Caki2 (cell line): ENCODE results near the gene FNDC7. TPM values are rescaled to one million over a fixed set of nuclear protein-coding genes. Genes with fewer than 3 reads are reported as not detected.
"Not testable (repeated sequence)": the region's sequence is repeated elsewhere in the genome, so short reads cannot be mapped to it uniquely, and the experiment has no call there.

Experiments
- DNase-seq: peaks from one replicate; pipeline ENCODE4 v3.0.0-alpha.2; 2015; ENCODE audit warnings: low read depth
- in situ Hi-C: cut with HindIII; loops from 2 replicates; pipeline ENCODE4 v1.10.0; 2016; ENCODE audit warnings: low sequenced_read_pairs, low pct_unique_long_range_greater_than_20kb, mixed read lengths
- total RNA-seq: library from RNA; depleted of rRNA; stranded (reverse); fragments of >200 nt; shearing (Covaris generic); gene quantifications from 2 replicates; pipeline ENCODE4 v1.2.3, GENCODE V29; 2014; ENCODE audit warnings: low replicate concordance; rRNA removed

FNDC7 gene, protein sequence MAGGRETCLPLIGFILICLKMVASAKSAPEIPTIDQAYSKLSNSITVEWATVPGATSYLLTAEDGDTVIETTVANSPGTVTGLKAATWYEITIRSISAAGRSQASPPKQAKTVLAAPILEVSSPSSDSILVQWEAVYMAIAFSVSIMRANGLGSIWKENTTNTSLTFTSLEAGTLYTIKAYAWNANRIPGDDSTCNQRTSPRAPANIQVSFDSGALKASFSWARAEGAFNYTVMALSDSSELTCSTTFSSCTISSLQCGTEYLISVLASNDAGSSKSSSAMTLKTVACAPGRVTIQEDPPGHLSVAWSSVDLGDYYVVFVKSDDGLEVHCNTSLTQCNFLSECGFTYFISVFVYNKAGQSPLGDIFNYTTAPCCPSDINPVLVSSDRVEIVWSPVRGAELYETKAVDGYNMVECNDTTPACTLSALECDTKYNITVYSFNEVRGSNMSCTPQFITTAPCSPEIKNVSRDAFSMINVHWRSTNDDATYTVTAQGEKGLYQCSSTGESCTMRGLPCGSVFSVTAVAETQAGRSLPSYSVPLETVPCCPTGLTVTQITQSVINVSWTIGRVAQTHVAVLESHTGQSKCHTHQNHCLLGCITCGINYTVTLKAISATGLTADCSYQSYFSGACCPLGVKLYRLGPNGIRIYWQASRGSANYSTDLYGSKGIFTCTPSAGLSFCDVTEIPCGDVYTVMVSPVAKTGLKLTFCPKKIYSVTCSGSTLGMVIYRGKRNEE
- not detected in 2 replicates for total RNA-seq

DNA sequence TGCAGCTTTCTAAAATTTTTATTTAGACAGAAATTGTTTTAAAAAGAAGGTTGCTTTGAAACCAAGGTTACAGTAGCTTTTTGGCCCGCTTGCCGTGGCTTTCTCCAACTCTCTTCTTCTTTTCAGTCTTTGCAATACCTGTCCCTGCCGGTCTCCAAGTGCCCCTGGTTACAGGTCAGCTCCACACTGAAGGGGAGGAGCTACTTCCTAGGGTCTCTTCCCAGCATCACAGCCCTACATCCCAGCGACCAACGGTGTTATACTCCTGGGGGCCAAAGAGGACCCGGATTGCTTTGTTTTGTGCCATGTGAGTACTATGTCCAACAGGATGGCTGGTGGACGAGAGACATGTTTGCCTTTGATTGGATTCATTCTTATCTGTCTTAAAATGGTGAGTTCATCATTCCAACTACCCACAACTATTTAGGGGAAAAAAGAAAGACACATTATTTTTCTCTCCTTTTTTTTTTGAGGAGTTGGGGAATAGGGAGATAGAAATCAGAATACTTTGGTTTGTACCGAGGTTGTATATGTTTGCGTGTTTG, at the start of gene FNDC7:
Gene FNDC7 (plus strand): TSS at position 303 of the 545 bp plus-strand sequence. CDS start 26 bp downstream, at position 329.
- in situ Hi-C loops: no loop called here
- DNase-seq: no peak

DNA sequence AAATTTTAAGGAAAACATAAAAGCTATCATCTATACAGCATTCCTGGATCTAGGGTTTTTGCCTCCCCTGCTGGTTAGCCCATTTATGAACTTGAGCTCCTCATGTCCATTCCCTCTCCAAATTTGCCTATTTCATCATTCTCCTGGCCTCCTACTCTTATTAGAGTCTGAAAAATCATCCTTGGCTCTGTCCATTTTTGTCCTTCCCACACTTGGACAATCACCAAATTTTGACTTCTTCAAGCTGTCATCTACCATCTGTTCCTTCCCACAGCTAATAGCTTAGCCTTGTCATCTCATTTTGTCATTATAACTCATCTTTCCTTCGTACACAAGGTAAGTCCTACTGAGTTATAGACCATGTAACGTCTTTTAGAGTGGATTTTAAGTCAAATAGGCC, 49.6 kb upstream of the FNDC7 start:
- no peak for DNase-seq
- in situ Hi-C loops: no loop called here

DNA sequence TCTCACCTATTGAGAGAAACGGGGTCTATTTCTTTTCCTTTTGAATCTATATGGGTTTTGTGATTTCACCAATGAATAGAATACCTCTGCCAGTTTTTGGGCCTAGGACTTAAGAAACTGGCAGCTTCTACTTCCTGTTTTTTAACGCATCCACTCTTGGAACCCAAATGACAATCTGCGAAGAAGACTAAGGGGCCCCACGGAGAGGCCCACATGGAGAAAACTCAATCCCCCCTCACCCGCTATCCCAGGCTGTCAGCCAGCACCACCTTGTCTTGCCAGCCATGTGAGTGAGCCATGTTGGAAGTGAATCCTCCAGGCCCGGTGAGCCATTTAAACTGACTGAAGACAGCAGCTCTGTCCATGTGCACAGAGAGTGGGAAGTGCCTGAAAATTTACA, 48.2 kb upstream of the FNDC7 start:
- DNase-seq: no peak
- in situ Hi-C loops: no loop called here

DNA sequence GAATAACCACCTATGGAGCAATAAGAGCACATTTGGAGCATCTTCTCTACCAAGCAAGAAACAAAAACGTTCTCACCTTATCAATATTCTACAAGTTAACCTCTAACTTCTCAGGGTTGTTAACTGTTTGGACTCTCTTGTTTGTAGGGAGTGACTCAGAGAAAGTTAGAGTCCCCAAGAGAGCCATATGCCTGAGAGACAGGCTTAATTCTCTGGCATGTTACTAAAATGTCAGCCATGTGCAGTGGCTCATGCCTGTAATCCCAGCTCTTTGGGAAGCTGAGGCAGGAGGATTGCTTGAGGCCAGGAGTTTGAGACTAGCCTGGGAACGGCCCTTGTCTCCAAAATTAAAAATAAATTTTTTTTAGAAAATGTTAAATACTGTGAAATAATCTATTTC, 47.6 kb upstream of the FNDC7 start:
- in situ Hi-C loops: no loop called here
- no peak for DNase-seq

DNA sequence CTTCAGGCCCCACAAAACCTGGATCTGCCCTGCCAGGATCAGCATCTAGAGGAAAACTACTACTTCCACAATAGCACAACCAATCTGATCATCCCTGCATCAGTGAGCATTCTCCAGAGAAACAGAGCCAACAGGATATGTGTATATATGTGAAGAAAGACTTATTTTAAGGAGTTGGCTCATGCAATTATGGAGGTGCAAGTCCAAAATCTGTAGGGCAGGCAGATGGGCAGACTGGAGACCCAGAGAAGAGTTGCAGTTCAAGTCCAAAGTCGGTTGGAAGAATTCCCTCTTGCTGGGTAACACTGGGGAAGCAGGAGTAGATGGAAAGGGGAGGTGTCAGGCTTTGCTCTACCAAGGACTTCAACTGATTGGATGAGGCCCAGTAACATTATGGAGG, 46.9 kb upstream of the FNDC7 start:
- no peak for DNase-seq

DNA sequence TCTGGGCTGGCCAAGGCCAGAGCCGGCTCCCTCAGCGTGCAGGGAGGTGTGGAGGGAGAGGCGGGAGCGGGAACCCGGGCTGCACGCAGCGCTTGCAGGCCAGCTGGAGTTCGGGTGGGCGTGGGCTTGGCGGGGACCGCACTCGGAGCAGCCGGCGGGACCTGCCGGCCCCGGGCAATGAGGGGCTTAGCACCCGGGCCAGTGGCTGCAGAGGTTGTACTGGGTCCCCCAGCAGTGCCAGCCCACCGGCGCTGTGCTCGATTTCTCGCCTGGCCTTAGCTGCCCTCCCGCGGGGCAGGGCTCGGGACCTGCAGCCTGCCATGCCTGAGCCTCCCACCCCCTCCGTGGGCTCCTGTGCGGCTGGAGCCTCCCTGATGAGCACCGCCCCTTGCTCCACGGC, 45.3 kb upstream of the FNDC7 start:
- DNase-seq, in situ Hi-C loops: not testable (repeated sequence)

More for the DNA sequence above, 46.9 kb upstream of the FNDC7 start:
- in situ Hi-C loops: no loop called here

DNA sequence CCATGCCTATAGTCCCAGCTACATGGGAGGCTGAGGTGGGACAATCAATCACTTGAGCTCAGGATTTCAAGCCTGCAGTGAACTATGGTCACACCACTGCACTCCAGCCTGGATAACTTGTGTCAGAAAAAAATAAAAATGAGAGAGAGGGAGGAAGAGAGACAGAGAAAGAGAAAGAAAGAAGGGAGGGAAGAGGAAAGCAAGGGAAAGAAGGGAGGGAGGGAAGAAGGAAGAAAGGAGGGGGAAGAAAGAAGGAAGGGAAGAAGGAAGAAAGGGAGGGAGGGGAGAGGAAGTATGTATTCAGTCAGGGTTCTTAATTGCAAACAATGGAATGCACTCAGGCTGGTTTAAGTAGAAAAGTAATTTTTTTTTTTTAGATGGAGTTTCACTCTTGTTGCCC, 43.9 kb upstream of the FNDC7 start:
- DNase-seq: no peak
- in situ Hi-C loops: no loop called here

DNA sequence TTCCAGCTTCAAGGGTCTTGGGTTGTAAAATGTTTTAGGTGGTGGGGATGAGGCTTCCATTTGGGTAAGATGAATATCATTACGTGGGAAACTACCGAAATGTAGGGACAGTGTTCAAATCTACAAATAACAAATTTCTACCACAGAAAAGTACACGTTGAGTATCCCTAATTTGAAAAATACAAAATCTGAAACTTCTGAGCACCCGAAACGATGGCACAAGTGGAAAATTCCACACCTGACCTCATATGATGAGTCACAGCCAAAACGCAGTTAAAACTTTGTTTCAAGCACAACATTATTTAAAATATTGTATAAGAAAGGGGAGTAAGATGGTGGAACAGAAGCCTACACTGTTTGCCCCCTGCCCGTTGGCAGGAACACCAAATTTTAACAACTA, 43.0 kb upstream of the FNDC7 start:
- DNase-seq: no peak
- in situ Hi-C loops: no loop called here

DNA sequence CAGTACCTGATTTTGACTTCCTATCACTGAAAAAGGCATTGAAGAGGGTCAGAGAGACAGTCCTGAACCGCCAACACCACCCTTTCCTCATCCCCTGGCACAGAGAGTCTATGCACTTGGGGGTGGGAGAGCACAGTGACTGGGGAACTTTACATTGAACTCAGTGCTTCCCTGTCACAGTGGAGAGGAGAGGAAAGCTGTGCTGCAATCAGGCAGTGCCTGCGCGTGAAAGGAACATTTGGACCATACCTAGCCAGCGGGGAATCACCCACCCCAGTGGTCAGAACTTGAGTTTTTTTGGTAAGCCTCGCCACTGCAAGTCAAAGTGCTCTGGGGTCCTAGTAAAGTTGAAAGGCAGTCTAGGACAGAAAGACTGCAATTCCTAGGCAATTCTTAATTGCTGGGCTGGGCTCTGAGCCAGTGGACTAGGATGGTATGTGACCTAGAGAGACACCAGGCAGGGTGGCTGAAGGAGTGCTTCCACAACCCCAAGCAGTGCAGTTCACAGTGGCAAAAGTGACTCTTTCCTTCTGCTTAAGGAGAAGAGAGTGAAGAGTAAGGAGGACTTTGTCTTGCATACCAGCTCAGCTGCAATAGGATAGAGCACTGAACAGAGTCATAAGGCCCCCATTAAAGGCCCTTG, 42.5 kb upstream of the FNDC7 start:
- no peak for DNase-seq
- in situ Hi-C loops: no loop called here

DNA sequence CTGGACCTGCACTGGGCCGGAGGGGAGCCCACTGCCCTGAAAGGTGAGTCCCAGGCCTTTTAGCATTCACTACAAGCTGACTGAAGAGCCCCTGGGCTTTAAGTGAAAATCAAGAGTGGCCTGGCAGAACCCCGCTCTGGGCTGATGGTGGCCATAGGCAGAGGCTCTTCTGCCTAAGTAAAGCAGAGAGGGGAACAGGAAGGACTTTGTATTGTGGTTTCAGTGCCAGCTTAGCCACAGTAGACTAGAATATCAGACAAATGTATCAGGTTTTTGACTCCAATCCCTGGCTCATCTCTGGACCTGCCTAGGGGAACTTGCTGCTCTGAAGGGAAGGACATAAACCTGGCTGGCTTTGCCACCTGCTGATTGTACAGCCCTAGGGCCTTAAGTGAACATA, 41.6 kb upstream of the FNDC7 start:
- in situ Hi-C loops: no loop called here

DNA sequence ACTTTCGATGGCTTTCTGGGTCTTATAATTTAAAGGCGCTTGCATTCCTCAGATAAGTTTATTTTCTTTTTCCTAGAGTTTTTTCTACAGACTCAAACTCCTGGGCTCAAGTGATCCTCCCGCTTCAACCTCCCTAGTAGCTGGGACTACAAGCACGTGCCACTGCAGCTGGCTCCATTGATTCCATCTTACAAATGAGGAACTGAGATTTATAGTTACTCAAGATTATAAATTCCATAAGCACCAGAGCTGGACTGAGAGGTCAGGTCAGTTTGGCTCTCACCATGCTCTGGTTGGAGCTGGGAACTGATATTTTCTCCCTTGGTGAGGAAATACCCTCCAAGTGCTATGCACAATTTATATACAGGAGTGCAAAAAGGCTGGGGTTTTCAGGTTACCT, 34.0 kb upstream of the FNDC7 start:
- in situ Hi-C loops: no loop called here

More for the DNA sequence above, 41.6 kb upstream of the FNDC7 start:
- no peak for DNase-seq

DNA sequence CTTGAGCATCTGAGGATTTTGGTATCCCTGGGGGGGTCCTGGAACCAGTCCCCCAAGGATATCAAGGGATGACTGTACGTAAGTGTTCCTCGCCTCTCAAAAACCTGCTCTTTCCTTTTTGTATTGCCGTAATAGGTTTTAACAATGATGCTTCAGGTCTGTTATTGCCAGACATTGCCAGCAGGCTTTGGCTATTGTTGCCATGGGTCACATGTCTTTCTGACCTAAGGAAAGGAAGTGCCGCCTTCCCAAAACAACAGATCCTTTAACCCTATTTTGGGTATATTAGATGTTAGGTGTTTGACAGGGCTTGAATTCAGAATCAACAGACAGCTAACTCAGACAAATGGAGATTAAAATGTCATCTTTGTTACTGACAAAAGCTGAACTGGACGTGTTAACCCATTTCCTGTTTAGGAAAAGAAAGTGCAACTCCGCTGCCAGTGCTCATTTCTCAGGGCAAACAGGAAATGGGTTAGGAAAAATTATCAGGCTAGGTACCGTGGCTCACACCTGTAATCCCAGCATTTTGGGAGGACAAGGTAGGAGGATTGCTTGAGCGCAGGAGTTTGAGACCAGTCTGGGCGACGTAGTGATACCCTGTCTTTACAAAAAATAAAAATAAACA, 33.0 kb upstream of the FNDC7 start:
- in situ Hi-C loops: no loop called here
- DNase-seq: no peak

More for the DNA sequence above, 34.0 kb upstream of the FNDC7 start:
- DNase-seq: no peak

DNA sequence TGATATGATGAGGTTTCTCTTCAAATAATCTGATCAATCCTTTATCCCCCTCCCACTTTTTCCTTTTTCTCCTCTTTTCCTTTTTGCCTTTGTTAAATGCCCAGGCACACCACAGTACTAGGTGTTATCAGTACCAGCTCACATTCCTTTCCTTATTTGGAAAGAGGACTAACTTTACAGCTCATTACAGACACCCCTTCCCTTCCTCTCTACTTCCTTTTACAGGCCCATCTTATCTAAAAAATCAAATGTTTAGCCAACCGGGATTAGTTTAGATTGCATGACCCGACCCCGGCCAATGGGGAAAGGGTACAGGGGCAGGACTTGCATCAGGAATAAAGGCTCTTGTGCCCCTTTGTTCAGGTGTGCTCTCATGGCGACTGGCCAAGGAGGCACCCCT, 31.0 kb upstream of the FNDC7 start:
- DNase-seq, in situ Hi-C loops: not testable (repeated sequence)

DNA sequence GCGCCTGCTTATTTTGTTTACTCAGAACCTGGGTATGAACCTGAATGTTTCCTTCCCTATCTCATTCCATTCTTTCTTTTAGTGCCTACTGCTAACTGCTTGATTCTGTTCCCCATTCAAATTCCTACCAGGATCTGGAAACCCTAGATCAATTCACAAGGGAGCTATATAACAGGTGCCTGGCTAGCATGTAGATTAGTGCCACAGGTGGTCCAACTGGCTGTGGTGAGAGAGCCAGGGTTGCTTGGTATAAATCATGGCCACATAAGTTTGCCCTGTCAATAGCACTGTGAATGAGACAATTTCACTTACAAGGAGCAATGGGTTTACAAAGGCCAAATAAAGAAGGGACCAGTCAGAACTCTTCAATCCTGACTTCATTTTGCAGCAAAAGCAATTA, 27.2 kb upstream of the FNDC7 start:
- in situ Hi-C loops: no loop called here
- DNase-seq: no peak

DNA sequence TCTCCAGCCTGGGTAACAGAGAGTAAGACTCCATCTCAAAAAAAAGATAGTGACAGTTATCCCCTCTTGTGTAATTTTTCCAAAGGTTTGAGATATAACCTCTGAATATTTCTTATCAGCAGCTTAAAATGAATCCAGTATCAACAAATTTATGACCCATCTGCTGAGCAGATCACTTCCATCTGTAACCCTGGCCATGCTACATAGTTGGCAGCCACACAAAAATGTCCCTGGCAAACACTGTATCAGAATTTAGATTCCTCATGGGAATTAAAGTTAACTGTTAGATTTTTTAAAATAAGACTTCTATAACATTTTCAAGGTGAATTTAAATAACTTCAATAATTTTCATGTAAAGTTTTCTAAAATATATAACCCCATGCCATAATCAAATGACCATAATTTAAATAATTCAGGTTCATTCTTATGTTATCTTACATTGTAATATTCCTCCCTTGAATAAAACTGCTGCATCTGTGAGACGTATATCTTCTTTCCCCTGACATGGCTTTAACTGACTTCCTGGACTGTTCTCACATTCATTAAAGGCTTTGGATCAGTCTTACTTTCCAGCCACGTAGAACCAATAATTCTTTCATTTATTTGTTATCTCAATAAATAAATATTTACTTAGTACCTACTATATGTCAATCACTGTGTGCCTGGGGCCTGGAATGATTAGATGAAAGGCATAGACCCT, 25.9 kb upstream of the FNDC7 start:
- DNase-seq: no peak
- in situ Hi-C loops: no loop called here

DNA sequence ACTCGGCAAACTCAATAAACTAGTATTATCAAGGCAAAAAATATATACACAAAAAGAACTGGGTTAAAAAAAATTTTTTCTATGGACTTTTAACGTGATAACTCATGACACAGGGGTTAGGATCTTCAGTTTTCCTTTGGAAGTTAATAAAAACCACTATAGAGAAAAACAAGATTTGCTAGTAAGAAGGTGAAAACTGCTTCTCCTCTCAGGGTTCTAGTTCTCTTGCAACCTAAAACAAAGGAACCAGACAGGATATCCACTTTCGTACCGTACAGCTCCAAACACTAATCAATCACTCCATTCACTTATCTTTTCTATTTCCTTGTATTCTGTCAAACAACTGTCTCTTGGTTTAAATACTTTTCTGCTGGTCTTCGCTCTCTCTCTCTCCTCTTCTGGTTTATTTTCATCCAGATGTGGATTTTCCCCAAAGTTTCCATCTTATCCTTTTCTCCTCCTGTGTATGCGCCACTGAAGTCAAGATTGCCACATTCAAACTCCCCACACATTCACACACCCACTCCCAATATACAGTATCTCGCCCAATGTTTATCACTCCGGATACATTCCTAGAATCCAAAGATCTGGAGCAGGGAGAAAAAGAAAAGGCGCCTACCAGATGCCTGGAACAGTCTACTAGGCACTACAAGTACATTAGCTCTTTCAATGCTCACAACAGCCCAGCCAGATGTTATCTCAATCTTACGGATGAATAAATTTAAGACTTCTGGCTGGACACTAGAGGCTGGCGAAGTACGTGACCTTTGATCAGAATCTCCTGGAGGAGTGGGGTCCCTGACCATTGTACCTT, 21.4 kb upstream of the FNDC7 start:
- in situ Hi-C loops: no loop called here
- no peak for DNase-seq
